DMS79 (cell line): ENCODE results near the gene ARHGAP26.

Experiments used
- DNase-seq: peaks from one replicate; lab custom pipeline; 2025; lab: John Stamatoyannopoulos, UW

ARHGAP26 gene

DNA sequence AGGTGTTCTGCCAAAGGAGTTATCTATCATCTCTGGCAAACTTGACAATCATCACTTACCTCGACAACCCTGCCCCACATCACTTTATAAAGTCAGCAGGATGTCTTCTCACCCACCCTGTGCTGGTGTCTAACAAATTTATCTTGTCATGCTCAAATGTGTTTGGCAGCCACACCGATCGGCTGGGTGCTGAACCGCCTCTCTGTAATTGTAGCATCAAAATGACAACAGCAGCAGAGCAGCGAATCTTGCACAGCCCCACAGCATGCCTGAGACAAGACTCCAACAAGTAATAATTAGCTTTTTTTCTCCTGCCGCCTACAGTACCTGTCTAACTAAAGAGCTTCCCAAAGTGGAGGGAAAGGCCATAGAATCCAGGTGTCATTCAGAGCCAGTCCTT lies 457.1 kb downstream of the ARHGAP26 start:
- DNase-seq, result no peak

DNA sequence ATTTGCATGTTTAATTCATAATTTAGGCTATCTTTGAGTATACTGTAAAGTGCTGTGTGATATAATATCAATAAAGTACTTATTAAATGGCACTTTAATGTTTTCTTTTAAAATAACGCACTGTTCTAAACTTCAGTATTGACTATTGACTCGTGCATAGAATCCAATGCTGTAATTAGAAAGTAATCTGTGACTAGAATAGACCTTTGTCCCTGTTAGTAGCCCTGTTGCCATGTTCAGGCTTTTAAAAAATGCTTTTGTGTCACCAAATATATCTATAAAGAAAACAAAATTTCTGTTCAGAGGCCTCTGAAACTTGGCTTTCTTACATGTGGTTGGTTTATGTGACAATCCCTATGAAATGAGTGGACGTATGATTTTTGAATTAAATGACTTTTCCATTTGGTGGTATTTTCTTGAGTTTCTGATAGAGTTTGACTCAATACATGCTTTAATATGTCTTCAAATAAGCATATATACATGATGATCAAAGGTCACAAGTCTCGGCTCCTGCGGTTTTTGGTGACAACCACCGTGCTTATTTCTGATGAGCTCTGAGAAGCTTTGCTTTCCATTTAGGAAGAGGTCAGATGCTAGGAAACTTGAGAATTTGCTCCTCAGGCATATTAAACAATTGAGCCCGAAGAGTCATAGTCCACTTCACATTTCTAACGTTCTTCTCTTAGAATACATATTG lies 458.6 kb downstream of the ARHGAP26 start:
- no peak for DNase-seq

DNA sequence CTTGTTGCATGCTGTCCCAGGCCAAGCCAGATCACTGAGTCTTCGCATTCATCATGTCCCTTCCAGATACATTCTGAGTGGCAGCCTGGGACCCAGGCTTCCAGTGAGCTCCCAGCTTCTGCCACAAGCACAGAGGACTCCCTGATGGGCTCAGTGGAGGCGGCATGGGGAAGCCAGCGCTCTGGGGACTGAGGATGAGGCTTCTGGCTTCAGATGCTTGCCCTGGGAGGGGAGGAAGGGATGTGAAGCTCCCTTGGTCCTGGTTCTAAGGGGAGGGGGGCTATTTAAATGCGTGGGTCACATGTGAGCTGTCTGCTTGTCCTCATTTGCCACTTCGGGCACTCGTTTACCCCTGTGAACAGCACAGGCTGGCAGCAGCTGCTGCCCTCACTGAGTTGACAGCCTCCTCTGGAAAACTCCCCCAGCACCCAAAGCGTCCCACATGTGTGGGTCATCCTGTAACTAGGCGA lies 459.3 kb downstream of the ARHGAP26 start:
- no peak for DNase-seq

DNA sequence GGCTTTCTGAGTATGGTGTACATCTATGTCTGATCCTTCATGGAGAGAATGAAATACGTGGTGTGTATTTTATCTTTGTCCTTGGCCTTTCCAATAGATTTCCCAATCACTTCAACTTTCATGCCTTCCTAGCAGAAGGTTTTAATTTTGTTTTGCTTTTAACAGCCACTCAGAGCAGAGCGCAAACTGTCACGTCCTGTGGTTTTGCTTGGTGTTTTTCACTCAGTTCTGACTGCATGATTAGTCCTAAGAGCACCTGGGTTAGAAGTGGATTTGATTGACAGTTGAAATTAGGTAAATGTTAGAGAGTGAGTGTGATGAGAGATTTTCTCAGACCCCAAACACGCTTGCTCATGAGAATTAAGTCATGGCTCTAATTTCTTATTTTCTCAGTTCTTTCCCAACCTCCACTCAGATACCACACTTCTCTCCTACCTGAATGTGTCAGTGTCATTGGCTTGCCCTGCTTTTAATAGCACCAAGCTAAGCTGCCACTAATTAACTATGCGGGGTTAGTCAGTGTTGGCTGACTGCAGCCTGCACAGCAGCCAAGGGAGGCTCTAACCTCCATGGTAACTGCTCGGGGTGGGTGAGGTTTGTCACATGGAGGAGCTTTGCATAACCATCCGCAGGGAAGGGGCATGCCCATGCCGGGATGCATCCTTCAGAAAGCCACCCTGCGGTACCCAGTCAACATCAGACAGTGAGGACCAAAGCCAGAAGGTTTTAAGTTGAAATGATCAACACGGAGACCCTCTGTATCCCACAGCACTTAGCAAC lies 459.9 kb downstream of the ARHGAP26 start:
- DNase-seq, result no peak

DNA sequence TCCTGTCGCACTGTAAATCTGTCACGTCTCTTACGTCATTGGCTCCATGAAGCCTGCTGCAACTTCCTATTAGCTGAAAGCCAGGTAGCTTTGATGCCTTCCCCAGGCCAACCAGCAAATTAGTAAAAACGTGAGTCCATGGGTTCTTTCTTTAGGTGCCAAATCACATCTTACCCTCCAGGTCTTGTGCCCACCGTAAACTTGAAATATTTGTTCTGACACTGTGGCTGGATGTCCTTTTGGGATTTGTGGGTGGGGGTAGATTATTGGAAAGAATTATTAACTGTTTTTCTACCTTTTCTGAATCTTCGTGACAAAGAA lies 460.5 kb downstream of the ARHGAP26 start:
- DNase-seq, result no peak

DNA sequence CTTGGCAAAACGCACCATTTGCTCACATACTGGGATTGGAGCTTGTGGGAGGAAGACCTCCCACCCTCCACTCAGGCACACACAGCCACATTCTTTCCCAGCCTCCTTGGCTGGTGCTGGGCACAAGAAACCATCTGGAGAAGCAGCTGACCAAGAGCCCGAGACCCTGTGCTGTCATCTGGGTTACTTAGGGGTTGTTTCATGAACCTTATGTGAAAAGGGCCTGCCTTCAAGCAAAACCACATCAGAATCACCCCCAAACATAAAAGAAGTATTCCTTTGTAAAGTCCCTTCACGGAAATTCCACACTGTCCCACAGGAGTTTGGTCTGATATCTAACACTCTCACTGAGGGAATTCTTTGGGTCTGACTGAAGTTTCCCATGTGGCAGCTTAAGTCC lies 461.2 kb downstream of the ARHGAP26 start:
- DNase-seq, result no peak

DNA sequence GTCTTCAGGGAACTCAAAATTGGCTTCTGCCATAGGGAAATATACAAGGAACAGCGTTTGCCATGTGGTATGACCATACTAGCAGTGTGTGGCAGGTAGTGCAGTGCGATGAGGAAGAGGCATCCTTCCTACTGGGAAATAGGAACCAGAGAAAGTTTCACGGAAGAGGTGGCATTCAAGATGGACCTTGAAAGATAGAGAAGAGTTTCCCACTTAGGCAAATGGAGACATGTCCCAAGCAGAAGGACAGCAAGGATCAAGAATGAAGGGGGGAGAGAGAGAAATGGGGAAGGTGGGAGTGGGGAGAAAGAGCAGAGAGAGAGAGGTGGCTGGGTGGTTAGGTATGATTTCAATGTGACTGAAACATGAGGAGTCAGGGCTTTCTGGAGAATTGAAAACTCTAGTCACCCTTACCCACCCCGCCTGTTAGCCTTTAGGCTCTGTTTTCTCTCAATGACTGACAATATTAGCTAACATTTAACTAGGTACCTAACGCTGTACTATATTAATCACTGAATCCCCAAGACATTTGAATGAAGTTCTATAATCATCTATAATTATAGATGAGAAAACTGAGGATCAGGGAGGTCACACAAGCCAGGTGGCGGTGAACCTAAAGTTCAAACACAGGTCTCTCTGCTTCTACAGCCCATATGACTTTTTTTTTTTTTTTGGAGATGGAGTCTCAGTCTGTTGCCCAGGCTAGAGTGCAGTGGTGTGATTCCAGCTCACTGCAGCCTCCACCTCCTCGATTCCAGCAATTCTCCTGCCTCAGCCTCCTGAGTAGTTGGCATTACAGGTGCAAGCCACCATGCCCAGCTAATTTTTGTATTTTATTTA lies 462.0 kb downstream of the ARHGAP26 start:
- no peak for DNase-seq

DNA sequence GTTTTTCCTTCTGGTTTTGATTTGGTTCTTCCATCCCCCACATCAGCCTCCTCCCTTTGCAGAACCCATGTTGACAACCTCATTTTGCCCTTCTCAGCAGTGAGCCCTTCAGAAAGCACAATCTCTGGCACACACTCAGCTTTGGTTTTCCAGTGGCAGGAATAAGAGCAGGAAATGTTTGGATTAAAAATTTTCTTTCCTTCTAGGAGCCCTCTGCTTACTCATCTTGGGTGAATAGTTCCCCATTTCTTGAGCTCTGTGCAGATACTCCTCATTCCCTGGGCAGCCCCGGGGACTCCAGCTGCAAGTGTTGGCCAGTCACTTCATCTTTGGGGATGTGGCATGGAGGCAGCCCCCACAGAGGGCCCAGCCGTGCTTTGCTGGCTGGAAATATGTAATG lies 462.9 kb downstream of the ARHGAP26 start:
- DNase-seq, result no peak

DNA sequence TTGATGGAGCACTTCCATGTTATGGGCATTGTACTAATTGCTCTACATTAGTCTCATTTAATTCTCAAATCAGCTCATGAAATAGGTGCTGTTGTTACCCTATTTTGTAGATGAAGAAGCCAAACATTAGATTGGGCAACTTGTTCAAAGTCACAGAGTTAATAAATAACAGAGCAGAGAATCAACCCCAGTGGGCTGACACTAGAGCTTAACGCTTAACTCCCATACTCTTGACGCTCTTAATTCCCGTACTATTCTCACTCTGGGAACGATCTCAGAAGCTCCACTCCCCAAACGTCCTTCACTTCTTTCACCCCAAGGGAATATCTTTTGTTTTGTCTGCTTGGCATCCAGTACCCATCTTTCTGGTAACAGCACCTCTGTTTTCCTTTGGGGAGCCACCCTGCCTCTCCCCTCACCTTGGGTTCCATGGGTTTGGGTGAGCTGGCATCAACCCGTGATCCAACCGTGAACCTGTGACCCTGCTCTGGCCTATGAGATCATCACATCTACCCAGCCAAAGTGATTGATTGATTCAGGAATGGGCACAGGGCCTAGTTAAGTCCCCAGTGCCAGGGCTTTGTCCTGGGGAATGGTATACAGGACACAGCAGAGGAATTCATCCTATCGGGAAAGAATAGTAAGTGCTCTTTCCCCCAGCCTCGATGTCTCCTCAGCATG lies 464.1 kb downstream of the ARHGAP26 start:
- no peak for DNase-seq

DNA sequence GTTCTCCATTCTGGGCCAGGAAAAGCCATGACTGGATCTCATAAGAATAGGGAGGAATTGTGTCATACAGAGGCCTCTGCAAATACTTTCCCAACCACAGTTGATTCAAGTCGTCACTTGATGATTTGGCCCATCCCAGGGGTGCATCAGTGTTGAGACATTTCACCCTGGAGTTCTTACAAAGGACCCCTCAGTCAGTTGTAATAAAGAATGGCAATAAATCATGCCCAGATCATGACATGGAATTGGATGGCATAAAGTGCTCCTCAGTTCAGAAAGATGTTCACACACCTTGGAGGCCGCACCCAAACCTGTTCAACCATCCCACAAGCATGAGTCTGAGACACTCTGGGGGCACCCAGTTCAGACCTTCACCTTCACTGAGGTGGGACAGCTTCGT lies 465.2 kb downstream of the ARHGAP26 start:
- no peak for DNase-seq

DNA sequence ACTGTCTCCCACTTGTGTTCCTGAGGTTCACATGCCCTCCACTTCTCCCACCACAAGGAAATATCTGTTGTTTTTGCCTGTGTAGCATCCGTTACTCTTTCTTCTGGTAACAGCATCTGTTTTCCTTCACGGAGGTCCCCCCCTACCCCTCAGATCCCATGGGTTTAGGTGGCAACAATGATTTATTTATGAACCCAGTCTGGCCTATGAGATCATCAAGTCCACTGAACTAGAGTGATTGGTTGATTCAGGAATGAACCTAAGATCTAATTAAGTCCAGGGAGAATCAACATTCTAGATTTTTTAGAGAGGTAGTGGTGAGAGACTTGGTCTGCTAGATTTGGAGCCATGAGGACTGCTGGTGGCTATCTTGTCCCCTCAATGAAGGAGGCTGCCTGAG lies 466.5 kb downstream of the ARHGAP26 start:
- no peak for DNase-seq

DNA sequence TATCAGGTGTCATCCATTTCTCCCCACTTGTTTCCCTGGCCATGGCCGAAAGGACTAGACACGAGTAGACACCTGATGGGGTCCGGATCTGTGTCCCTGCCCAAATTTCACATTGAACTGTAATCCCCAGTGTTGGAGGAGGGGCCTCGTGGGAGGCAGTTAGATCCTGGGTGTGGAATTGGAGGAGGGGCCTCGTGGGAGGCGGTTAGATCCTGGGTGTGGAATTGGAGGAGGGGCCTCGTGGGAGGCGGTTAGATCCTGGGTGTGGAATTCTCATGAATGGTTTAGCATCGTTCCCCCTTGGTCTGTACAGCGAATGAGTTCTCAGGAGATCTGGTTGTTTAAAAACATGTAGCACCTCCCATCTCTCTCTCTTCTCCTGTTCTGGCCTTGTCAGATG lies 467.5 kb downstream of the ARHGAP26 start:
- no peak for DNase-seq

DNA sequence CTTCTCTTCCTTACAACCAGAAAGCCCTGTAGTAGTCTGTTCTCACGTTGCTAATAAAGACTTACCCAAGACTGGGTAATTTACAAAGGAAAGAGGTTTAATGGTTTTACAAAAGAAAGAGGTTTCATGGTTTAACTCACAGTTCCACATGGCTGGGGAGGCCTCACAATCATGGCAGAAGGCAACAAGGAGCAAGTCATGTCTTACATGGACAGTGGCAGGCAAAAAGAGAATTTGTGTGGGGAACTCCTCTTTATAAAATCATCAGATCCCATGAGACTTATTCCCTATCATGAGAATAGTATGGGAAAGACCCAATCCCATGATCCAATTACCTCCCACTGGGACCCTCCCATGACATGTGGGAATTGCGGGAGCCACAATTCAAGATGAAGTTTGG lies 468.4 kb downstream of the ARHGAP26 start:
- DNase-seq, result no peak

DNA sequence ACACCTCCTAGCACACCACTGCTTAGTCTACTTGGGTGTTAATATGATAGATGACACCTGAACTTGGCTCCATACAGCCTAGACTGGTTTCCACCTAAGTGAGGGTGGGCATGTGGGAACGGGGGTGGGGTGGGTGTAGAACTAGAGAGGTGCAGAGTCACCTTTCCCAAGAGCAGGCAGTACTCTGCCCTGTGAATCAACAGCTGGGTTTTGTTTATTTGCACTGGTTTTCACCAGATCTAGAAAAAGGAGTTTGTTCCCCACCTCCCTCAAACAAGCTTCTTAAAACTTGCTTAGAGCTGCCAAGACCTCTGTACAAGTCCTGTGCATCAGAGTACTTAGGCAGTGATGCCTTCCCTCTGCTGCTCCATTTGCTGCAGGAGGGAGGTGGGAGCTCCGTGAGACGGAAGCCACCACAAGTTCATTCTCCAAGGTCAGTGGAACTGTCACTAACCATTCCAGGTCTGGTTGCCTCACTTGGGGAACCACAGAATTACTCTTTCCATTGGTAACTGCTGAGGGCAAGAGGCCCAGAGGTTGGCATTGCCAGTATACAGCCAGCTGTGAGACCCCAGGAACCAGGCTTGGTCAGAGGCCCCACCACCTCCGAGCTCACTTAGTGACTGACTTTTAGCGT lies 469.8 kb downstream of the ARHGAP26 start:
- DNase-seq, result no peak

DNA sequence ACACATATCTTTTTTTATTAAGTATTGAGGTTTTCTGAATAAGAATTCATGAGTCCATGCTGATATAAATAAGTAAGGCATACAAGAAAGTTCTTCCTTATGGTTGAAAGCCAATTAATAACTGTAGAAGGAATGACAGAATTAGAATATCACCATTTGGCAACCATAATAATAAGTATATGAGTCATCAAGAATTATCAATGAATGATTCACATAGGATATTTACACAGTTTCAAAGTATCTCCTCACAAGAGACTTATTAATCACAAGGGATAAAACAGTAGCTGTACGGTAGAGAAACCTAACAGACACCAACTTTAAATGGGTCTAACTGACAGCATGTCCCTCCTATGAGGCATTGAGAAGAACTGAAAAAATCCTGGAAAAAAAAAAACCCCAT lies 471.7 kb downstream of the ARHGAP26 start:
- DNase-seq, result no peak

DNA sequence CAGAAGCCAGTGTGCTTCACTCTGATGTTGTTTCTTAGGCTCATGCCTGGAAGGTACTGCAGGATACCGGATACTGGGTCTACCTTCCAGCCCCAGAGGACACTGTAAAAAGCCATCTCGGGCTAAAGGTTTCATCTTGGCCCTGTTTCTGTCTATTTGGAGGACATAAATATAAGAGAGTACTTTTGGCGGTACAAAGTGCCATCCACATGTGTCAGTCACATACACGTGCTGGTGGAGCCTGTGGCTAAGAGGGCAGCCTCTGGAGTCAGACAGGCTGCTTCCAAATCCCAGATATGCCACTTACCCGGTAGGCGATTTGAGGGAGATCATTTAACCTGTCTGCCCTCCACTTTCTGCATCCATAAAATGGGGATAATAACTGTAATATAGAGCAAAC lies 472.9 kb downstream of the ARHGAP26 start:
- no peak for DNase-seq

DNA sequence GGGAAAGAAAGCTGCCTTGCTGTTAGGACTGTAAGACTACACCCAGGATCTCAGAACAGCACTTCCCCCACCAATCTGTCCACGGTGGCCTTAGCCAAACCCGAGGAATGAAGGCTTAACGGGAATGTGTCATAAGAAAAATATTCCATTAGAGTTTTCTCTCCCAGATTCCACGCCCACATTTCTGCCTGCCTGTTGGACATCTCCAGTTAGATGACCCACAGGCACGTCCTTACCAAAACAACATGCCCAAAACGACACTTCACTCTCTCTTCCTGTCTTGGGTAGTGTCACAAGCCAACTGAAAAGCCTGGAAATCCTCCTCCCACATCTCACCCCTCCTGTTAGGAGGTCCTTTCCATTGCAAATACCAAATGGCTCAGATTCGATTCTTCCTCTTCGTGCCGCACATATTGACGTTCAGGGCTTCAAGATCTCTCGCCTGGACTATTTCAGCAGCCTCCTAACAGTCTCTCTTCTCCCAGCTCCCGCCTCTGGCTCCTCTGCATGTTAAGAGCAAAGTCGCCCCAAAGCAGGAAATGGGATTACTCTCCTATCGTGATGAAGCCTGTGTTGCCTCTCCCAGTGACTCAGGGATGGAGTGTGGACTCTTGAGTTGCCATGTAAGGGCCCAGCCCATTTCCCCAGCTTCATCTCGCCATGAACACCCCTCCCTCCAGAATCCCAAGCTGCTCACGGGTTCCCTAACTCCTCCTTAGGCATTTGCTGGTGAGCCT lies 474.0 kb downstream of the ARHGAP26 start:
- no peak for DNase-seq

DNA sequence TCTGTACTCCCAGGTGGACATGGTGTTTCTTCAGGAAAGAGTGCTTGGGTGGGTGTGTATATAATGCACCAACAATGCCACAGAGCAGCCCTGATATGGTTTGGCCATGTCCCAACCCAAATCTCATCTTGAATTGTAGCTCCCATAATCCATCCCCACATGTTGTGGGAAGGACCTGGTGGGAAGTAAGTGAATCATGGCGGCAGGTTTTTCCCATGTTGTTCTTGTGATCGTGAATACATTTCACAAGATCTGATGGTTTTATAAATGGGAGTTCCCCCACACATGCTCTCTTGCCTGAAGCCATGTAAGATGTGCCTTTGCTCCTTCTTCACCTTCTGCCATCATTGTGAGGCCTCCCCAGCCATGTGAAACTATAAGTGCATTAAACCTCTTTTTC lies 474.8 kb downstream of the ARHGAP26 start:
- DNase-seq, result no peak

DNA sequence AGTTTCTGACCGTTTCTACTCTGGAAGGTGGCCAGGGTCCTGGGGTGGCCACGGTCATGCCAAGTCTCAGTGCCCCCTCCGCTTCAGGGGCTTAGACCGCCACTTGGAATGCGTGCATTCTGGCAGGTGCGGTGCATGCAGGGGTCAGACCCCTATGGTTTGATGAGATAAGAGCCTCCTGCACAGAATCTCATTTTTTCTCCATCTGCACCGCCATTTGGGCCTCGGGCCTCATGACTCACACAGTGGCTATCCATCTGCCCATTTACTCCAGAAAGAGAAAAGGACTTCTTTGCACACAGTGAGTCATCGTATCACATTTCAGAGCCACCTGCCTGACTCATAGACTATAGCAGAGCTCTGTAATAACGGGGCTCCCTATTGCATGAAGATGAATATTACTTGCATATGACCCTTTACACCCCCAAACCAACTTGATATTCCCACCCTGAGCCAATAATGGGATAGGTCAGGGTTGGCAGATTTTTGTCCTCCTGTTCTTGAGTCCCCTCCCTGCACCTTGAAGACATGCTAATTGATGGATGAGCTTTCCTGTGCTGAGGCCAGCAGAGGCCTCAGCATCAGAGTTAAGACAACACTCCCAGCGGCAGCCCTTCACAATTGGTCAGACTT lies 475.9 kb downstream of the ARHGAP26 start:
- no peak for DNase-seq

DNA sequence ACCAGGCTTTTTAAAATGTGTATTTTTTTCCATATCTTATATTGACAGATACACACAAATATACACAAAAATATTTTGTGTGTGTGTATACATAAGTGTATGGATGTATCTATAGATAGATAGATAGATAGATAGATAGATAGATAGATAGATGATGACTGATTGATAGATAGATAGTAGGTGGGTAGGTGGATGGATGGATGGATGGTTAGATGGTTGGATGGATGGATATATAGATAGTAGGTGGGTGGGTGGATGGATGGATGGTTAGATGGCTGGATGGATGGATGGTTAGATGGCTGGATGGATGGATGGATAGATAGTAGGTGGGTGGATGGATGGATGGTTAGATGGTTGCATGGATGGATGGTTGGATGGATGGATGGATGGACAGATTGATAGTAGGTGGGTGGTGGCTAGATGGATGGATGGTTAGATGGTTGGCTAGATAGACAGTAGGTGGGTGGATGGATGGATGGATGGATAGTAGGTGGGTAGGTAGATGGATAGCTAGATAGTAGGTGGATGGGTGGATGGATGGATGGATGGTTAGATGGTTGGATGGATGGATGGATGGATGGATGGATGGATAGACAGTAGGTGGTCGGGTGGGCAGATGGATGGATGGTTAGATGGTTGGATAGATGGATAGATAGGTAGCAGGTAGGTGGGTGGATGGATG lies 477.1 kb downstream of the ARHGAP26 start:
- DNase-seq, result no peak
